Thyroid gland (tissue), 4 donors: ENCODE measurements around the gene COG3.

ENCODE experiments used
- POLR2A ChIP-seq, 2 donors: fragments of 450-650 bp; IDR thresholded peaks; one replicate each; pipeline ENCODE4 v1.6.1; 2017; ENCODE audit warnings: antibody characterized with exemption in 2 of 2, mild to moderate bottlenecking in 2 of 2, moderate library complexity in 1 of 2
- TF ChIP-seq, protein P1 (sequence below), 6 experiments: fragments of 200-600 bp in 3 of 6; fragments of 450-650 bp in 3 of 6; sonication (generic) in 3 of 6; IDR thresholded peaks; one replicate each; pipeline ENCODE4 v1.5.1; 2016 to 2019; ENCODE audit warnings: antibody characterized with exemption in 6 of 6, mild to moderate bottlenecking in 2 of 6, inconsistent platforms in 1 of 6, moderate library complexity in 1 of 6

- TF ChIP-seq, protein P1, sequence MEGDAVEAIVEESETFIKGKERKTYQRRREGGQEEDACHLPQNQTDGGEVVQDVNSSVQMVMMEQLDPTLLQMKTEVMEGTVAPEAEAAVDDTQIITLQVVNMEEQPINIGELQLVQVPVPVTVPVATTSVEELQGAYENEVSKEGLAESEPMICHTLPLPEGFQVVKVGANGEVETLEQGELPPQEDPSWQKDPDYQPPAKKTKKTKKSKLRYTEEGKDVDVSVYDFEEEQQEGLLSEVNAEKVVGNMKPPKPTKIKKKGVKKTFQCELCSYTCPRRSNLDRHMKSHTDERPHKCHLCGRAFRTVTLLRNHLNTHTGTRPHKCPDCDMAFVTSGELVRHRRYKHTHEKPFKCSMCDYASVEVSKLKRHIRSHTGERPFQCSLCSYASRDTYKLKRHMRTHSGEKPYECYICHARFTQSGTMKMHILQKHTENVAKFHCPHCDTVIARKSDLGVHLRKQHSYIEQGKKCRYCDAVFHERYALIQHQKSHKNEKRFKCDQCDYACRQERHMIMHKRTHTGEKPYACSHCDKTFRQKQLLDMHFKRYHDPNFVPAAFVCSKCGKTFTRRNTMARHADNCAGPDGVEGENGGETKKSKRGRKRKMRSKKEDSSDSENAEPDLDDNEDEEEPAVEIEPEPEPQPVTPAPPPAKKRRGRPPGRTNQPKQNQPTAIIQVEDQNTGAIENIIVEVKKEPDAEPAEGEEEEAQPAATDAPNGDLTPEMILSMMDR (IDR thresholded peaks at IDR 0.05): no peak
- no peak for TF ChIP-seq POLR2A (IDR thresholded peaks at IDR 0.05)
Observed at GRCh38 chr13:45510672-45511071, 45.9 kb downstream of the COG3 start.
